ENCODE data around the gene NOXO1. TPM values are rescaled to one million over a fixed set of nuclear protein-coding genes. Genes with fewer than 3 reads are reported as not detected.

NOXO1 gene, protein sequence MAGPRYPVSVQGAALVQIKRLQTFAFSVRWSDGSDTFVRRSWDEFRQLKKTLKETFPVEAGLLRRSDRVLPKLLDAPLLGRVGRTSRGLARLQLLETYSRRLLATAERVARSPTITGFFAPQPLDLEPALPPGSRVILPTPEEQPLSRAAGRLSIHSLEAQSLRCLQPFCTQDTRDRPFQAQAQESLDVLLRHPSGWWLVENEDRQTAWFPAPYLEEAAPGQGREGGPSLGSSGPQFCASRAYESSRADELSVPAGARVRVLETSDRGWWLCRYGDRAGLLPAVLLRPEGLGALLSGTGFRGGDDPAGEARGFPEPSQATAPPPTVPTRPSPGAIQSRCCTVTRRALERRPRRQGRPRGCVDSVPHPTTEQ
- total RNA-seq (2014; rRNA removed; shearing (Covaris generic)): 1.2 and 2.0 TPM in 2 replicates
- polyA plus RNA-seq (2016; fragmentation: Nextera tagmentation; extraction: Ambion mirVana): 2.0 and 2.6 TPM in 2 replicates
- long read RNA-seq: 0 reads

DNA sequence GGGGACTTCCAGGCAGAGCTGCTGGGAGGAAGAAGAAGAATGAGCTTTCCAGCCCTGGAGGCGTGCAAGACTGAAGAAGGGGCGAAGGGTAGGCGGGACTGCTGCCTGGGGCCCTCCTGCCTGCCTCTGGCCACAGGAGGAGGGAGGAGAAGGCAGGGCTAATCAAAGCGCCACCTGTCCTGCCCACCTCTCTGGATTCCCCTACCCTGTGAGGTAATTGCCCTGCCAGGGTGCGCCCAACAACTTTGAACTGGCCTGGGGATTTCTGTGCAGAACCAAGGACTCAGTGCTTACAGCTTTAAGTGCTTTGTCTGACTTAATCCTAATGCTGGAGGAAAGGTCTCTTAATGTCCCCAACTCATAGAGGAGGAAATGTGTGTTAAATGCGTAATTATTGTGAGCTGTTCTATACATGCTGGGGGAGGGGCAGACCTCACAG is at the start of gene NOXO1:
NOXO1 (minus strand) TSS at position 72 of the 439 bp plus-strand sequence. CDS start 290 bp downstream, outside the sequence.
- Histone ChIP-seq H2AFZ (0 out of 2 replicates have a peak within 1 kb of the TSS, but pooled peaks have one; percentile 38), H3K9me2 (ENCODE audit: insufficient read depth) (no peaks in the 10 kb centered on the region), H4K20me1 (replicated peaks; ENCODE audit: insufficient read depth) (no peaks in the 10 kb centered on the region; the same call in none of the 2 replicates), H3K27me3 (ENCODE audit: insufficient read depth) (peaks cover 36% of the 10 kb centered on the region), H3K4me1 (ENCODE audit: insufficient read depth) (peaks cover 21% of the 10 kb centered on the region), H3K36me3 (ENCODE audit: insufficient read depth) (no peaks in the 10 kb centered on the region), H3K4me3 (peak within 1 kb of the TSS; percentile 68), H3K27ac (ENCODE audit: low read depth) (no peak within 1 kb of the TSS), H3K4me2 (peak within 1 kb of the TSS; percentile 89), H3K79me2 (replicated peaks; ENCODE audit: insufficient read depth) (peaks cover 4% of the 10 kb centered on the region; the same call in 1 of the 2 replicates), H3F3A (replicated peaks; ENCODE audit: low read depth) (peaks cover 34% of the 10 kb centered on the region)
- ATAC-seq: no peak
- peaks cover 23% of the 10 kb centered on the region for H3K4me1 Mint-ChIP-seq
- H3K36me3 Mint-ChIP-seq (ENCODE audit: low read depth): peaks cover 14% of the 10 kb centered on the region
- no peaks in the 10 kb centered on the region for H3K9me3 Mint-ChIP-seq
- TF ChIP-seq ETS1 (IDR thresholded peaks at IDR 0.05): no peak
- TF ChIP-seq EZH2 (IDR thresholded peaks at IDR 0.05; ENCODE audit: low read depth, unreplicated experiment): peak; percentile 14
- peaks cover 48% of the 10 kb centered on the region for H3K27me3 Mint-ChIP-seq (ENCODE audit: insufficient read depth, low read depth, poor library complexity)
- H3K27ac Mint-ChIP-seq: no peak within 1 kb of the TSS
- DNase-seq (ENCODE audit: low spot score): no peak
- peak within 1 kb of the TSS; percentile 68 for H3K4me3 Mint-ChIP-seq

DNA sequence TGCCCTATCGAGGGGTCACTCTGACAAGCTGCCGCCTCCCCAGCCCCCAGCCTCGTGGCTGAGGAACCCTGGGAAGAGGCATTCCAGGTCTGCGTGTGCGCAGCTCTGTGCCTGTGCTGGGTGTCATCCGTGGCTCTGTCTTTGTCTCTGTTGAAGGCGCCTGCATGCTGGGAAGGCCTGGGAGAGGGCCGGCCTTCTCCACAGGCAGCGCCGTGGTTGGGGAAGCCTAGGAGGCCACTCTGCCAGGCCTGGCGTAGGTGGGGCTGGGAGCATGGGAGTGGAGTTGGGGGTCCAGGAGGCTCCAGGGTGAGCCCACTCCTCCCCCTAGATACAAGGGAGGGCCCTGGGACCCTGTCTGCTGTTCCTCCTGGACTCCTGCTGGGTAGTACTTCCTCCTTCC is 48.8 kb upstream of the NOXO1 start:
- DNase-seq (ENCODE audit: low spot score): no peak
- Mint-ChIP-seq H3K4me1 (0 out of 3 replicates have a peak, but pooled peaks cover 3% of the 10 kb centered on the region), H3K36me3 (ENCODE audit: low read depth) (no peaks in the 10 kb centered on the region), H3K27ac (no peak overlapping the region), H3K9me3 (no peaks in the 10 kb centered on the region), H3K27me3 (ENCODE audit: insufficient read depth, low read depth, poor library complexity) (peaks cover 11% of the 10 kb centered on the region), H3K4me3 (no peak overlapping the region)
- H2AFZ ChIP-seq: no peak overlapping the region
- H4K20me1 ChIP-seq (replicated peaks; ENCODE audit: insufficient read depth): no peaks in the 10 kb centered on the region
- H3K27ac ChIP-seq (ENCODE audit: low read depth): no peak overlapping the region
- peaks cover 27% of the 10 kb centered on the region for H3K27me3 ChIP-seq (ENCODE audit: insufficient read depth)
- H3K4me1 ChIP-seq (ENCODE audit: insufficient read depth): no peaks in the 10 kb centered on the region
- no peaks in the 10 kb centered on the region for H3F3A ChIP-seq (replicated peaks; ENCODE audit: low read depth)
- TF ChIP-seq ETS1 (IDR thresholded peaks at IDR 0.05) (no peak), STAT1 (IDR thresholded peaks at IDR 0.05; ENCODE audit: unreplicated experiment) (no peak), EZH2phosphoT487 (IDR thresholded peaks at IDR 0.05; ENCODE audit: unreplicated experiment) (no peak), ZNF331 (CRISPR knock-in tag; IDR thresholded peaks at IDR 0.05; ENCODE audit: low read depth) (no peak), EZH2 (IDR thresholded peaks at IDR 0.05; ENCODE audit: low read depth, unreplicated experiment) (no peak)
- H3K4me3 ChIP-seq: no peak overlapping the region
- no peaks in the 10 kb centered on the region for H3K36me3 ChIP-seq (ENCODE audit: insufficient read depth)
- ATAC-seq: no peak
- no peaks in the 10 kb centered on the region for H3K79me2 ChIP-seq (replicated peaks; ENCODE audit: insufficient read depth)
- H3K4me2 ChIP-seq: no peak overlapping the region
- H3K9me2 ChIP-seq (ENCODE audit: insufficient read depth): no peaks in the 10 kb centered on the region

DNA sequence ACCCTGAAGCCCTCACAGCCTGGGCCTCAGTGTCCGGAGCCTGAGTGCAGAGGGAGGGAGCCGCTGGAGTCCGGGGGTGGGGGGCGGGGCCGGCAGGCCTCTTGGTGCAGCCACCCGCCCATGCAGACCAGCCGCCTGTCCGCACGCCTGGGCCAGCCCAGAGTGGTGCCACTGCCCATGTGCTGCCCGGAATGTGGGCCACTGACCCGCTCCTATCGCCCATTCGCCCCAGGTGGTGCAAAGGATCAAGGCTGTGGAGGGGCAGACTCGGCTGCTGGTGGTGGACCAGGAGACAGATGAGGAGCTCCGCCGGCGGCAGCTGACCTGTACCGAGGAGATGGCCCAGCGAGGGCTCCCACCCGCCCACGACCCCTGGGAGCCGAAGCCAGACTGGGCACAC is 48.1 kb upstream of the NOXO1 start:
- Histone ChIP-seq H3K4me3 (no peak overlapping the region), H3K4me2 (no peak overlapping the region), H3K9me2 (ENCODE audit: insufficient read depth) (no peaks in the 10 kb centered on the region), H4K20me1 (replicated peaks; ENCODE audit: insufficient read depth) (no peaks in the 10 kb centered on the region), H3K36me3 (ENCODE audit: insufficient read depth) (no peaks in the 10 kb centered on the region), H2AFZ (no peak overlapping the region), H3K27ac (ENCODE audit: low read depth) (no peak overlapping the region), H3F3A (replicated peaks; ENCODE audit: low read depth) (no peaks in the 10 kb centered on the region), H3K79me2 (replicated peaks; ENCODE audit: insufficient read depth) (no peaks in the 10 kb centered on the region), H3K27me3 (ENCODE audit: insufficient read depth) (peaks cover 34% of the 10 kb centered on the region), H3K4me1 (ENCODE audit: insufficient read depth) (no peaks in the 10 kb centered on the region)
- H3K9me3 Mint-ChIP-seq: no peaks in the 10 kb centered on the region
- H3K4me1 Mint-ChIP-seq: peaks cover 3% of the 10 kb centered on the region
- H3K4me3 Mint-ChIP-seq: no peak overlapping the region
- TF ChIP-seq ZNF462 (CRISPR knock-in tag; IDR thresholded peaks at IDR 0.05): no peak
- no peak for ATAC-seq
- peaks cover 9% of the 10 kb centered on the region for H3K27me3 Mint-ChIP-seq (ENCODE audit: insufficient read depth, low read depth, poor library complexity)
- peak; percentile 4 for DNase-seq (ENCODE audit: low spot score)
- no peaks in the 10 kb centered on the region for H3K36me3 Mint-ChIP-seq (ENCODE audit: low read depth)
- H3K27ac Mint-ChIP-seq: no peak overlapping the region

Measured in GM23338 (cell line).